ENCODE measurements around the gene MUL1. TPM values are rescaled to one million over a fixed set of nuclear protein-coding genes. Genes with fewer than 3 reads are reported as not detected.

Gene MUL1
- total and polyA plus RNA-seq, 9 of the 15 experiments (the other 6 are each of a cell fraction or from before 2014, with no cell fraction given) = 10.4 to 32.9 (median 19.3) TPM

DNA sequence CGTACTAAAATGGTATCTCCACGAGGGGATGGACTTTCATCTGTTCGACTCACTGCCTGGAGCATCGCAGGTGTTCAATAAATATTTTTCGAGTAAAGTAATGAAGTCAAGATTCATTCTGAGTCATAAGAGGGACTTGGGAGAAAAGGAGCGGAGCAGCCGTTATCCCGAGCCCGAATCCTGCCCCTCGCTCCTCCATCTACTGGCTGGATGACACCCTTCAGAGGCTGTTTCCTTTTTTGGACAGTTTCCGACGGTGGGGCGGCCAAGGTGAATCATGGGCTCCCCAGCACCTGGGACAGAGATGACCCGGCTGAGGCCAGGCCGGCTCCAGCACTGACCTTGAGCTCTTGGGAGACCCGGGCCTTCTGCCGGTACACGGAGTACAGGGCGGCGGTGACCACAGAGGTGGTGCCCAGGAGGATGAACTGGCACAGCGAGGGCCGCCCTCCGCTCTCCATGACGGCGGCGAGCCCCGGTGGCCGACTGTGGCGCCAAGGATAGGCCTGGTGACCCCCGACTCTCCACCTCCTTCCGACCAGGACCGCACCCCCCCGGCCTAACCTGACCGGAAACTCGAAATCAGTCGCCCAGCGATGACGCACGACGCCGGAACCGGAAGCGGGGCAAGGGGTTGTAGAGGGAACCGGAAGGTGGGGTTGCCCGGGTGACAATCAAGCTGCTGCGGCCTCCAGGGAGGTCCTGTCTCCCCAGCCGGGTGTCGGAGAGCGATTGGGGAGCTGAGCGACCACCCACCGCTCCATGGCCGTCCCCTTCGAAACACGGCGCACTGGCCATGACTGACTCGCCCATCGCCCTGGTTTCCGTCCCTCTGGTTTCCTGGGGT, at the start of gene MUL1 (continued):
- TF ChIP-seq ZNF384 (IDR thresholded peaks at IDR 0.05; ENCODE audit: low read depth, low read length) (no peak), TCFL5 (CRISPR knock-in tag; conservative IDR thresholded peaks at IDR 0.05) (no peak), CCNT2 (IDR thresholded peaks at IDR 0.05; ENCODE audit: borderline replicate concordance, extremely low read depth, insufficient read length, low read depth, low read length) (no peak), KDM2B (CRISPR knock-in tag; IDR thresholded peaks at IDR 0.05) (no peak), TAF1 (IDR thresholded peaks at IDR 0.05; ENCODE audit: control insufficient read depth, extremely low read depth, insufficient read depth, low read length, severe bottlenecking) (peak; percentile 58), KAT7 (CRISPR knock-in tag; IDR thresholded peaks at IDR 0.05; ENCODE audit: borderline replicate concordance) (peak; percentile 56; the same call in 1 of the 2 replicates), ETV5 (CRISPR knock-in tag; IDR thresholded peaks at IDR 0.05; ENCODE audit: low read depth) (peak; percentile 97), ZEB2 (IDR thresholded peaks at IDR 0.05) (0 out of 2 replicates have a peak, but pooled peaks have one; percentile 21), PYGO2 (tag; IDR thresholded peaks at IDR 0.05) (no peak), TGIF2 (CRISPR knock-in tag; IDR thresholded peaks at IDR 0.05) (no peak), PHF20 (IDR thresholded peaks at IDR 0.05; ENCODE audit: partially characterized antibody) (peak; percentile 100), ZNF175 (CRISPR knock-in tag; IDR thresholded peaks at IDR 0.05; ENCODE audit: low read depth) (no peak), TOE1 (IDR thresholded peaks at IDR 0.05; ENCODE audit: borderline replicate concordance) (no peak; the same call in none of the 2 replicates), TOE1 (CRISPR knock-in tag; IDR thresholded peaks at IDR 0.05; ENCODE audit: borderline replicate concordance, low read depth) (no peak), POLR2H (tag; IDR thresholded peaks at IDR 0.05; ENCODE audit: low read depth) (peak; percentile 52; the same call in 1 of the 2 replicates), CCAR2 (IDR thresholded peaks at IDR 0.05; ENCODE audit: low read depth, low read length) (no peak)
- TF ChIP-seq, protein P1, sequence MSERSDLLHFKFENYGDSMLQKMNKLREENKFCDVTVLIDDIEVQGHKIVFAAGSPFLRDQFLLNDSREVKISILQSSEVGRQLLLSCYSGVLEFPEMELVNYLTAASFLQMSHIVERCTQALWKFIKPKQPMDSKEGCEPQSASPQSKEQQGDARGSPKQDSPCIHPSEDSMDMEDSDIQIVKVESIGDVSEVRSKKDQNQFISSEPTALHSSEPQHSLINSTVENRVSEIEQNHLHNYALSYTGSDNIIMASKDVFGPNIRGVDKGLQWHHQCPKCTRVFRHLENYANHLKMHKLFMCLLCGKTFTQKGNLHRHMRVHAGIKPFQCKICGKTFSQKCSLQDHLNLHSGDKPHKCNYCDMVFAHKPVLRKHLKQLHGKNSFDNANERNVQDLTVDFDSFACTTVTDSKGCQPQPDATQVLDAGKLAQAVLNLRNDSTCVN (CRISPR knock-in tag; IDR thresholded peaks at IDR 0.05) = no peak
- TF ChIP-seq, protein P2, sequence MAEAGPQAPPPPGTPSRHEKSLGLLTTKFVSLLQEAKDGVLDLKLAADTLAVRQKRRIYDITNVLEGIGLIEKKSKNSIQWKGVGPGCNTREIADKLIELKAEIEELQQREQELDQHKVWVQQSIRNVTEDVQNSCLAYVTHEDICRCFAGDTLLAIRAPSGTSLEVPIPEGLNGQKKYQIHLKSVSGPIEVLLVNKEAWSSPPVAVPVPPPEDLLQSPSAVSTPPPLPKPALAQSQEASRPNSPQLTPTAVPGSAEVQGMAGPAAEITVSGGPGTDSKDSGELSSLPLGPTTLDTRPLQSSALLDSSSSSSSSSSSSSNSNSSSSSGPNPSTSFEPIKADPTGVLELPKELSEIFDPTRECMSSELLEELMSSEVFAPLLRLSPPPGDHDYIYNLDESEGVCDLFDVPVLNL (CRISPR knock-in tag; IDR thresholded peaks at IDR 0.05; ENCODE audit: low read depth) = peak; percentile 52; the same call in 1 of the 2 replicates
- TF ChIP-seq, protein P3, sequence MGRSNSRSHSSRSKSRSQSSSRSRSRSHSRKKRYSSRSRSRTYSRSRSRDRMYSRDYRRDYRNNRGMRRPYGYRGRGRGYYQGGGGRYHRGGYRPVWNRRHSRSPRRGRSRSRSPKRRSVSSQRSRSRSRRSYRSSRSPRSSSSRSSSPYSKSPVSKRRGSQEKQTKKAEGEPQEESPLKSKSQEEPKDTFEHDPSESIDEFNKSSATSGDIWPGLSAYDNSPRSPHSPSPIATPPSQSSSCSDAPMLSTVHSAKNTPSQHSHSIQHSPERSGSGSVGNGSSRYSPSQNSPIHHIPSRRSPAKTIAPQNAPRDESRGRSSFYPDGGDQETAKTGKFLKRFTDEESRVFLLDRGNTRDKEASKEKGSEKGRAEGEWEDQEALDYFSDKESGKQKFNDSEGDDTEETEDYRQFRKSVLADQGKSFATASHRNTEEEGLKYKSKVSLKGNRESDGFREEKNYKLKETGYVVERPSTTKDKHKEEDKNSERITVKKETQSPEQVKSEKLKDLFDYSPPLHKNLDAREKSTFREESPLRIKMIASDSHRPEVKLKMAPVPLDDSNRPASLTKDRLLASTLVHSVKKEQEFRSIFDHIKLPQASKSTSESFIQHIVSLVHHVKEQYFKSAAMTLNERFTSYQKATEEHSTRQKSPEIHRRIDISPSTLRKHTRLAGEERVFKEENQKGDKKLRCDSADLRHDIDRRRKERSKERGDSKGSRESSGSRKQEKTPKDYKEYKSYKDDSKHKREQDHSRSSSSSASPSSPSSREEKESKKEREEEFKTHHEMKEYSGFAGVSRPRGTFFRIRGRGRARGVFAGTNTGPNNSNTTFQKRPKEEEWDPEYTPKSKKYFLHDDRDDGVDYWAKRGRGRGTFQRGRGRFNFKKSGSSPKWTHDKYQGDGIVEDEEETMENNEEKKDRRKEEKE (IDR thresholded peaks at IDR 0.05; ENCODE audit: borderline replicate concordance in 1 of 2, control insufficient read depth in 1 of 2, low read depth in 2 of 2, low read length in 1 of 2) = no peak
